ENCODE results near the gene ARHGAP21. TPM values are rescaled to one million over a fixed set of nuclear protein-coding genes. Genes with fewer than 3 reads are reported as not detected.
"Not testable (repeated sequence)": the region's sequence is repeated elsewhere in the genome, so short reads cannot be mapped to it uniquely, and the experiment has no call there.

Gene ARHGAP21
- 100 TPM for total RNA-seq (ENCODE audit: unreplicated experiment)
- long read RNA-seq, partial matches to known transcripts = 0 of 3 reads
- long read RNA-seq, other reads (novel, unspliced or antisense) = 3 of 3 reads

- Mint-ChIP-seq H3K27ac (ENCODE audit: unreplicated experiment) (peak within 1 kb of the TSS; percentile 88), H3K4me1 (ENCODE audit: unreplicated experiment) (peaks cover 21% of the 10 kb centered on the region)
- no peak for TF ChIP-seq CTCF (IDR thresholded peaks at IDR 0.05; ENCODE audit: unreplicated experiment)
Measured at GRCh38 chr10:24723788-24724380, at the start of gene ARHGAP21. TSS of gene ARHGAP21 (minus strand) at chr10:24723887. CDS start at chr10:24721899, 1,988 bp downstream.

GRCh38 chr10:24771943-24772694 is 48.4 kb upstream of the ARHGAP21 start:
- Mint-ChIP-seq H3K9me3 (ENCODE audit: unreplicated experiment) (no peaks in the 10 kb centered on the region), H3K27me3 (ENCODE audit: unreplicated experiment) (no peaks in the 10 kb centered on the region), H3K27ac (ENCODE audit: unreplicated experiment) (no peak overlapping the region), H3K4me1 (ENCODE audit: unreplicated experiment) (no peaks in the 10 kb centered on the region), H3K4me3 (ENCODE audit: unreplicated experiment) (no peak overlapping the region), H3K36me3 (ENCODE audit: low read depth, unreplicated experiment) (no peaks in the 10 kb centered on the region)
- no peak for DNase-seq (ENCODE audit: low spot score)
- no peak for TF ChIP-seq CTCF (IDR thresholded peaks at IDR 0.05; ENCODE audit: unreplicated experiment)

More at GRCh38 chr10:24723788-24724380, at the start of gene ARHGAP21:
- H3K9me3 Mint-ChIP-seq (ENCODE audit: unreplicated experiment) = no peaks in the 10 kb centered on the region
- peaks cover 3% of the 10 kb centered on the region for H3K27me3 Mint-ChIP-seq (ENCODE audit: unreplicated experiment)
- H3K4me3 Mint-ChIP-seq (ENCODE audit: unreplicated experiment) = peak within 1 kb of the TSS; percentile 96
- H3K36me3 Mint-ChIP-seq (ENCODE audit: low read depth, unreplicated experiment) = peaks cover 5% of the 10 kb centered on the region
- peak; percentile 63 for DNase-seq (ENCODE audit: low spot score)

- not testable (repeated sequence) for H3K9me3 Mint-ChIP-seq (ENCODE audit: unreplicated experiment); H3K27ac Mint-ChIP-seq (ENCODE audit: unreplicated experiment); H3K36me3 Mint-ChIP-seq (ENCODE audit: low read depth, unreplicated experiment); DNase-seq (ENCODE audit: low spot score); H3K4me1 Mint-ChIP-seq (ENCODE audit: unreplicated experiment); H3K27me3 Mint-ChIP-seq (ENCODE audit: unreplicated experiment); H3K4me3 Mint-ChIP-seq (ENCODE audit: unreplicated experiment)
Measured at GRCh38 chr10:24764991-24765390, 41.3 kb upstream of the ARHGAP21 start.

- no peaks in the 10 kb centered on the region for H3K4me1 Mint-ChIP-seq (ENCODE audit: unreplicated experiment)
- no peaks in the 10 kb centered on the region for H3K27me3 Mint-ChIP-seq (ENCODE audit: unreplicated experiment)
- no peak for TF ChIP-seq CTCF (IDR thresholded peaks at IDR 0.05; ENCODE audit: unreplicated experiment)
- no peaks in the 10 kb centered on the region for H3K36me3 Mint-ChIP-seq (ENCODE audit: low read depth, unreplicated experiment)
- DNase-seq (ENCODE audit: low spot score) = no peak
- no peaks in the 10 kb centered on the region for H3K9me3 Mint-ChIP-seq (ENCODE audit: unreplicated experiment)
- H3K4me3 Mint-ChIP-seq (ENCODE audit: unreplicated experiment) = no peak overlapping the region
- H3K27ac Mint-ChIP-seq (ENCODE audit: unreplicated experiment) = no peak overlapping the region
Measured at GRCh38 chr10:24762966-24763623, 39.4 kb upstream of the ARHGAP21 start.

- H3K27ac Mint-ChIP-seq (ENCODE audit: unreplicated experiment) = no peak overlapping the region
- no peaks in the 10 kb centered on the region for H3K36me3 Mint-ChIP-seq (ENCODE audit: low read depth, unreplicated experiment)
Measured at GRCh38 chr10:24762161-24762924, 38.7 kb upstream of the ARHGAP21 start.

More at GRCh38 chr10:24762161-24762924, 38.7 kb upstream of the ARHGAP21 start:
- no peak for TF ChIP-seq CTCF (IDR thresholded peaks at IDR 0.05; ENCODE audit: unreplicated experiment)
- Mint-ChIP-seq H3K27me3 (ENCODE audit: unreplicated experiment) (peaks cover 1% of the 10 kb centered on the region), H3K4me3 (ENCODE audit: unreplicated experiment) (no peak overlapping the region), H3K9me3 (ENCODE audit: unreplicated experiment) (no peaks in the 10 kb centered on the region), H3K4me1 (ENCODE audit: unreplicated experiment) (no peaks in the 10 kb centered on the region)
- no peak for DNase-seq (ENCODE audit: low spot score)

Measured in endothelial cell (in vitro differentiated cells).